Globus pallidus (tissue), 1 donor: Measurements from ENCODE around the gene TMEM45B.
"Not testable (repeated sequence)": the region's sequence is repeated elsewhere in the genome, so short reads cannot be mapped to it uniquely, and the experiment has no call there.

Experiments used
- DNase-seq: peaks from one replicate; pipeline ENCODE4 v3.0.0-alpha.2; 2015; ENCODE audit warnings: low spot score

TMEM45B gene

DNA sequence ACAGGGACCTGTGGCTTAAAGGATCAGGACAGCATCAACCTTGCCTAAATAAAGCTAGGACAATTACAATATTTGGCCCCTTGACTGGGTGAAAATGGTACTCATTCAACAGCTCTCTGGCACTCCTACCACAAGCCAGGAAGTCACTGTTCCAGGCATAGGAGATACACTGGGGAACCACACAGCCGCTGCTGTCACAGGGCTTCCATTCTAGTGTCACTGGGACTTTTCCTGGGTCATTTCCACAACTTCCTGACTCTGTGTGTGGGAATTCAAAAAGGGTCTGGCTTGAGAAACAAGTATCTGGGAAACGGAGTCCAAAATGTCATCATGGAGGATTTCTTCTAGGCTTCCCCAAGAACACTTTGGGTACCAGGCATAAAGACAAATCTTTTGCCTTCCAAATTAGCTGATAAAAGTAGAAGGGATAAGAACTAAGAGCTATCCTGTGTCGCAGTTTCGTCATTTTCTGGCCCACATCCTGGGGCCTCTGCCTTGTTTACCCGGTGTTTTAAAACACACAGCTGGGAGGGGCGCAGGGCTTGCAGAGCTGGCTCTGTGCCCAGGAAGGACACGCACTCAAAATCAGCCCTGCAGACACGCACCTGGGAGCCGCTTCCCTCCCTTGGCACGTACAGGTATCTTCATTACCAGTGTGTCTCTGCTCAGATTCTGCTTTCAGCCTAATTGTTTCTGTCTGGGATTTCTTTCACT is 38.0 kb downstream of the TMEM45B start:
- DNase-seq, result no peak

DNA sequence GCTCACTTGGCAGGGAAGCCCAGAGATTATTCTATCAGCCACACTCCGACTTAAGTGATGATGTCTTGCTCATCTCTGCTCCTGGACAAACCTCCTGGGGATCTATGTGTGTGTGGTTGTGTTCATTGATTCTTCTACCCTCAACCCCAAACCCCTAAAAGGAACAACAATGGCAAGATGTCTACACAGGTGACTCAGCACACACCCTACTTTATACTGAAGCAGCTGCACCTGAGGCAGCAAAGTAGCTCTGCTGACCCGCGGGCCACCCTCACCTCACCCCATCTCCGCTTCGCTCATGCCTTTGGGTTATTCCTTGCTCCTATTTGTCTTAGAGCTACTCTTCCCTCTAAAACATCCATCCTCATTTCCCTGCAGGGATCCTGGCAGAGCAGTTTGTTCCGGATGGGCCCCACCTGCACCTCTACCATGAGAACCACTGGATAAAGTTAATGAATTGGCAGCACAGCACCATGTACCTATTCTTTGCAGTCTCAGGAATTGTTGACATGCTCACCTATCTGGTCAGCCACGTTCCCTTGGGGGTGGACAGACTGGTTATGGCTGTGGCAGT is 38.7 kb downstream of the TMEM45B start:
- DNase-seq, result no peak

DNA sequence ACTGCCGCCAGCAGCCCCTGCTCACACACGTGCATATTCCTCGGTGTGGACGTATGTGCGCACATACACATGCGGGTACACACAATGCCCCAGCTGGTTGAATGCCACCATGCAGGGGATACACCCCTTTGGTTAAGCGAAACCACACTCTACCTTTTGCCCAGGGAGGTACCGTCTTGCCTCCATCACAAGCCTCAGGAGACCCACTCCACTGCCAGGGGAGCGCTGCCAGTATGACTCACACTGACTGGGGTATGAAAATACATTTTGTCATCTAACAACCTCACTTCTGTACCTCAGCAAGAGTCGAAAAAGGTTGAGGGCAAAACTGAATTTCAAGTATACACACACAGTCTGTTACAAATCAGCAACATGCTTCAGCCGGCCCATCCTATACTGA is 39.4 kb downstream of the TMEM45B start:
- no peak for DNase-seq

DNA sequence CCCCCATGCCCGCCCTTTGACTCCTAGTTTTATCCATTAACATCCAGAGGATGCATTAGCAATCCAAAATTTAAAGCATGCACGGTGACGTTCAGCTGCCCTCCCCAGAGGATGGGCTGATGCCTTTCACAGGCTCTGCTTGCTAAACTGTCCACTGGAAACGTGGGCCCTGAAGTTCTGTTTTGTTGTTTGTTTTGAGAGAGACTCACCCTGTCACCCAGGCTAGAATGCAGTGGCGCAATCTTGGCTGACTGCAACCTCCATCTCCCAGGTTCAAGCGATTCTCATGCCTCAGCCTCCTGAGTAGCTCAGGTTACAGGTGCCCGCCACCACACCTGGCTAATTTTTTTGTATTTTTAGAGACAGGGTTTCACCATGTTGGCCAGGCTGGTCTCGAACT is 40.4 kb downstream of the TMEM45B start:
- no peak for DNase-seq

DNA sequence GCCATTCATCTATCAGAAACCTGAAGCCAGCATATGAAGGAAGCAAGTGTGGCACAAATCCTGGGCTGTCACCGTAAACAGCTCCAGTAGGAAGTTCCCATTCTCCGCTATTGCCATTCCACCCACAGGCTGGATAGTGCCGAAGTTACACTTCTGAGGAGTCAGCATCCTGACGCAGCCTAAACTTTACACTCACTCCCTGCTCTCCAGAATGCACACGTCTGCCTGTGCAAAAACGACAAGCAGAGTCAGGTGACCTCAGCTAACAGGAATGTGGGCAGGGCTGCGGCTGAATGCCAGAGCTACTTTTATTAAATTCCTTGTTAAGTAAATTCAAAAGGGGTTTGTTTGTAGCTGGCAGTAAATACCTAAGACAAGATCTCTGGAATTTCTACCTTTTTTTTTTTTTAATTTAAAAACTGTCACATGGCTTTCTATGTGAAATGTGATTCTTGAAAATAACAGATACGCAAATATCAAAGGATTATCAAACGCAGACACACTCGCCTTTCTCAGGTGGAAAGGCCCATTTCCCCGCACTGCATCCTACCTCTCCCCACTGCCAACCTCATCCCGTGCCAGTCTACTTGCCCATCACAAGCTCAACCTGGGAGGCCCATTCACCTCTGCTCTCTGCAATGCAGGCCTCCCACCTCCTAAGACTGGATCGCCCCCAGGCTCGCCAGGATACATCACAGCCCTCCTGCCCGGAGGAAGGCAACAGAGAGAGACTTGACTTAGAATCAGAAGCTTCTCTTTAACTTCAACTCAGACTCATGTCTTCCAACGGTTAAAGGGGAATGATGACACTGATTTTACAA is 46.3 kb downstream of the TMEM45B start:
- DNase-seq, result no peak

DNA sequence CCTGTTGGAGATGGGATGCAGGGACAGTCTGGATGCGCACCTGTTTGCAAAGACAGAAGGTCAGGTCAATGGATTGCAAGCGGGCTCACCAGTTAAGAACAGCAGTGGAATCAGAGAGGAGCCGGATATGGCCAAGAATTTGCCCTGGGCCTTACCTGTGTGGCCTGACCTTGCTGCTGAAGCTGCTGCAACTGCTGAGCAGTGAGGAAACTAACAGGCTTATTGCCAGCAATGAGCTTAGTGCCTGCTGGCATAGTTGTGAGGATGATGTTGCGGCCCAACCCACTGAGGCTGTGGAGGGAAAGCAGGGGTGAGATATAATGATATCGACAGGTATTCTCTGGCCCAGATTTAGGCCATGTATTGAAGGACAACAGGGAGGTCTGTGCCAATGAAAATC is 49.2 kb downstream of the TMEM45B start:
- no peak for DNase-seq

DNA sequence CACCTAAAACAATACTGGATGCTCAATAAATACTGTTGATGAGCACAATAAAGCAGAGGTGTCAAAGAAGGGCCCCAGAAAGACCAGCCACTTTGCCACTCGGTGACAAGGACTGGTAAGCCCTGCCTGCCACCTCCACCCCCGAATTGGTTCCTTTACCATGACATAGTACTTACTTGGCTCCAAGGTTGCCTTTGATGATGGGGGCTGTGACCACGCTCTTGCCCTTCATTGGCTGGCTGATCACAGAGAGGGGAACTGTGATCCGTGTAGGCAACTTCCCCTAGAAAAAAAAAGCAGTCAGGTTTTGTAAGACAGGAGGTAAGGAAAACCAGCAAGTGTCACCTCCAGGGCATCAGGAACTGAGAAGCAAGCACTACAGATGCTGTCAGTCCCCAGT is 50.1 kb downstream of the TMEM45B start:
- no peak for DNase-seq

DNA sequence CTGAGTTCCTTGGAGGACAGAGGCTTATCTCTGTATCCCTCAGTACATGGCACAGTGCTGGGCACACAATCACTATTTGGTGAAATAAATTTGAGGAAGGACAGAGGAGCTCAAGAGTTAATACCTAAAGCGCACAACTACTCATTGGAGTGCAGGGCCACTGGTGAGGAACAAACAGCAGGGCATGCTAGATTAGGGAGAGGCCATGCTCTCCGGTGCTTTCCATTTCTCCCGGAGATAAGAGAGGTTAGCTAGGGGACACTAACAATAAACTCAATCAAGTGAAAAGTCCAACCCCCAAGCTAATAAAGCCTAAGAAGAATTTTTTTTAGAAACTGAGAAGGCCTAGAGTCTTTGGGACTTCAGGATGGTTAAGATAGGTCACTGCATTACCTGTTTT is 50.7 kb downstream of the TMEM45B start:
- DNase-seq, result no peak

DNA sequence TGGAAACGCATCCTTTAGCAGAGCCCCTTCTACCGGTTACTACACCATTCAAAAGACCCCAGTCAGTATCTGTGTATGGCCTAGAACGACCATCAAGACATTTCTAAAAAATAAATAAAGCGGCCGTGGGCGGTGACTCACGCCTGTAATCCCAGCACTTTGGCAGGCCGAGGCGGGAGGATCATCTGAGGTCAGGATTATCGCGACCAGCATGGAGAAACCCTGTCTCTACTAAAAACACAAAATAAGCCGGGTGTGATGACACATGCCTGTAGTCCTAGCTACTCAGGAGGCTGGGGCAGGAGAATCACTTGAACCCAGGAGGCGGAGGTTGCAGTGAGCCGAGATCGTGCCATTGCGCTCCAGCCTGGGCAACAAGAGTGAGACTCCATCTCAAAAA is 53.0 kb downstream of the TMEM45B start:
- not testable (repeated sequence) for DNase-seq

DNA sequence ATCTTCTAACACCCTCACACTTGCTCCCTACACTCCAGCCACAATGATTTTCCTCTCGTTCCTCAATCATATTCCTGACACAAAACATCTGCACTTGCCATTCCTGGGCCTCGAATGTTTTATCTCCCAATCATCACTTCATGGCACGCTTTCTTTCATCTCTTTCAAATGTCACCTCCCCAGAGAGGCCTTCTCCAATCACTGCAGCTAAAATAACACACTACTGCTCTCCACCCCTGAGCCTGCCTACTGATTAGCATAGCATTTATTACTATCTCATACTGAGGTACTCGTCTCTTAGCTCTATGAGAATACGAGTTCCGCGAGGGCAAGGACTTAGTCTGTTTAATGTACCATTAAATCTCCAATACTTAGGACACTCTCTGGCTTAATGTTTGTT is 56.3 kb downstream of the TMEM45B start:
- DNase-seq, result no peak

DNA sequence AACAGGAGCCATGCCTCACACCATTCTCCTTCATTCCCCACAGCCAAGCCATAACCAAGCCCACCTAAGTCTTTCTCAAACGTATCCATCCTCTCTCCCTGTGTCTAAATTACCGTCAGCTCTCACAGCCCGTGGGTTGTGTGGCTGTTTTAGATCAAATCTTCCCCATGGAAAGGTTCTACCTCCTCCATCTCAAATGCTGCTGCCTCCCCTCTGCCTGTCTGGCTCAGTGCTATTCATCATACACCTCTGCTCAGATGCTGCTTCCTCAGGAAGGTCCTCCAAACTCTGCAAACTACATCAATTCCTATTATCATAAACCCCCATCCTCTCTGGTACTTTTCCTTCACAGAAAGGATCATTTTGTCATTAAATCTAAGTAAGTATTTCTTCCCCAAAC is 64.7 kb downstream of the TMEM45B start:
- no peak for DNase-seq

DNA sequence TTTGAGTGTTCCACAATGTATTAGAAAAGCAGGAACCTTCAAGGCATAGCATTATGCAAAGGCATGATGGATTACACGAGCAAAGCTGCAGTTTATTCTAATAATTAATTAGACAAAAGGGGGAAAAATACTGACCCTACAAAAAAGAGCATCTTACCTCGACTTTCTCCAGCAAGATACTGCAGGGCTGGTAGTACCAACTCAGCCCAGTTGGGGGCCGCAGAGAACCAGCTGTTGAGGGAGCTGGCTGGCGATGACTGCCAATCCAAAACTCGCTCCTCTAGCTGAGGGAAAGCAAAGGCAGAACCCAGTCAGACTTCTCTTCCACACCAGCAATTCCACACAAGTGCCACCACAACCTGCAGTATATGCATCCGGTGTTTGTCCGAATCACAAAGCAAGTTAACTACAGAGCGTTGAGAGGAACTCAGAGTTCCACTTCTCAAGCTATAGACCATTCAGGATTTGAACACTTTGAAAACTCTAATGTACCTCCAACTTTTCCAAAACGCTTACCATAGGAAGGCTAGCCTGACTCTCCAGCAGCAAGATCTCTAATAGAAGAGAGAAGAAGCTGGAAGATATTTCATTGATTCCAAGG is 66.0 kb downstream of the TMEM45B start:
- DNase-seq, result no peak

DNA sequence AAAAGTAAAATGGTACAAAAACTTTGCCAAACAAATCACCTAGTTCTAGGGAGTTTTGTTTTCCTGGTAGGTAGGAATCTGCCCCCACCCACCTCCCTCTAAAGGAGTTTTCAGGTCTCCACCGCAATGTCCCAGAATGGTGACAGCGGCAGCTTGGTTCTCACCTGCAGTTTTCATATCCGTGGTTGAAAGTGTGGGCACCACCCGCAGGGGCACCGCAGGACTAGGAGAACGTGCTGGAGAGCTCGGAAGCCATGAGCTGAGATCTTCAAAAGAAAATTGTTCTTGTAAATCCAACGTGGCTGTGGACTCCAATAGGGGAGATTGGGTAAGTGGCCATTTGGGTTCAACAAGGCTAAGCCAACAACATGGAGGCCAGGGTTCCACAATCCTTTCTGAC is 68.9 kb downstream of the TMEM45B start:
- DNase-seq, result no peak

DNA sequence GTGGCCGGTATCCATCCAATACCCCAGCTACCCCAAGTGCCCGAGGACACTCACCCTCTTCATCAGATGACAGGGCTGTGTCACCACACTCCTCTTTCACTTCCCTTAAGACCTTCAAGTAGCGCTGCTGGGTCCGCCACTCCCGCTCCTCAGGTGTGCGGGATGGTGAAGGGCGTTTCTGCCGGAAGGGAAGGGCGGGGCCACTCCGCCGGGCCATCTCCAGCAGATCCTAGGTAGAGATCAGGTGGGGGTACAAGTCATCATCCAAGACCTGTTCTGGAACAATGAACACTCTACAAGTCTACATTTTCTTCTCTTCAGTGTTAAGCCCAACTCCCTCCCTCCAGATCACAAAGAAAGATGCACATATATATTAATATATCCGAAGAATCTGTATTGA is 69.7 kb downstream of the TMEM45B start:
- DNase-seq, result no peak

DNA sequence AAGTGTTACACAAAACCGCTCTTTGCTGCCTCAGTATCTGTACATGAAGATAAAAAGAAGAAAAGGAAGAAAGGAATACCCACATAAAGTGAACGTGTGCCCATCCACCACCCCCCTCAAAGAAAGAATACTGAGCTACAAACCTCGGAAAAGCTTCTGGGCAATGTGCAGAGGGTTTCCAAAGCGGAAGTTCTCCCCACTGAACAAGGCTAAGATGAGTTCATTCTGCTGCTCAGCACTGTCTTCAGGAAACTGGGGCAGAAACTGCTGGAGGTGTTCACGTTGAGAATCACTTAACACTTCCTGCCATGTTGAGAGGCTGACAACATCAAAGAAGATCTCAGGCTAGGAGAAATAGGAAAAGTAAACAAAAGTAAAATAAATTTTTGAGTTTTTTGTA is 72.8 kb downstream of the TMEM45B start:
- DNase-seq, result no peak

DNA sequence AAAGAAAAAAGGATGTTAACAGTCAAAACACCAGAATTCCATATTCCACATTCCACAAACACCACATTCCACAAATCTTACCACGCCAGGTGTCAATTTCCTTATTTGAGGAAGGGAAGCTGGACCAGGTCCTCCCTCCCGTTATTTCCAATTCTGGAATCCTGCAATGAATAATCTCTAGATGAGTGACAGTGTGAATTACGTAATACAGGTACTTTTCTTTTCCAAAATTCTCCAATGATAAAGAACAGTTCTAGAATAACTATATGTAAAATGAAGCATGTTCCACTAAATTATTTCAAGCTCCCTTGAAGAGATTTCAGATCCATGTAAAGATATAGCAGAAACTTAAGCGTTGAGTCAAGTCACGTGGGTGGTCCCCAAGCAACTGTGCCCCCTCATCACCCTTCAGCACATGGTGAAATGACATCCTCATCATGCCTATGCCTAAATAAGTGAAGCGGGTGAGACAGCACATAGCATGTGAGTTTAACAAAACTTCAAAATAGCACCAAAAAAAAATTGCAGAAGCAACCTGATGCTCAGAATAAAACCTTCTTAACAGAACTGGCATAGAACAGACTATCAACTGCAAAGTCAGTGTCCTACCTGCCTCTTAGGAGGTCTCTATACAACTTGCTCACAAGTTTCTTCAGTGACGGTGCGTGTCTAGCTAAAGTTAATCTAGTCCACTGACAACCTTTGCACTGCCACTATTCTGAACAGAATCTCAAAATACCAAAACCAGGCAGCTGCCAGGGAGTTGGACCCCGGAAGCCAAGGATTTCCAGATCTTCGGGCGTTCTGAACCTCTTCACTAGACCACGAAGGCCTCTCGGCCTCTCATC is 78.9 kb downstream of the TMEM45B start:
- no peak for DNase-seq

DNA sequence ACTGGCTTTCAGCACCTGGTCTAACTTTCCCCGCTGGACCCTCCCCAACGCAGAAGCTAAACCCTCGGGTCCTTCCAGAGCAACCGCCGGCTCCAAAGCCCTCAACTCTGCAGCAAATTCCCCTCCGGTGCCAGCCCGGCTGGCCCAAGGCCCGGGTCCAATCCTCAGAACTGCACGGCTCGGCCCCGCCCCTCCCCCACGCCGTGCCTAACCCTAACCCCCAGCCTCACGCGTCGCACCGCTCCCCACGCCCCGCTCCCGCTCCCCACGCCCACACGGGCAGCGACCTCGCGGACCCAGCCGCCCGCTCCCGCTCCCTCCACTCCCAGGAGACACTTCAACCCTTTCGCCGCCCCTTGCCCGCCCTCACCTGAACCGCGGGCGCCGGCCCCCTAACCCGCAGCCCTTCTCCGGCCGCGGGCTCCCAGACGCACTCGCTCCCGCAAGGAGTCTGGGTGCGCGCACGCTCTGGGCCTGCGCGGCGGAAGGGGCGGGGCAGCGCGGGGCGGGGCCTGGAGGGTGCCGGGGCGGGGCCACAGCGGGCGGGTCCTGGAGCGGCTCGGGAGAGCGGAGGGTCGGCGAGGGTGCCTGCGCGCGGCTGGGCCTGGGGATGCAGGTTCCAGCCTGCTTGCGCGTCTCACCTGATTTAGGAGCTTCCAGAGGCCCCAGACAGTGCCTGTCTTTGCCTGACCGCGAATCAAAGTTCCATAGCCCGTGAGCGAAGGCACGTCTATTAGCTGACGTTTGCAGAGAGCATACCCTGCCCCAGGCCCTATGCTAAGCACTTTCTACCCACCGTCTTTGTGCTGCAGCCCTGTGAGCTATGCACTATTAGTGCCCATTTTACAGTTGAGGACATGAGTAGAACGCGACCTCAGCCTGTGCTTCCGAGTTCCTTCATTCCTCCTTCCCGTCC is 79.7 kb downstream of the TMEM45B start, which contains the start of gene NFRKB:
TSS of gene NFRKB (minus strand) at position 453 of the 916 bp plus-strand sequence. CDS start 2,729 bp downstream, outside the sequence.
- DNase-seq, result peak; percentile 79

DNA sequence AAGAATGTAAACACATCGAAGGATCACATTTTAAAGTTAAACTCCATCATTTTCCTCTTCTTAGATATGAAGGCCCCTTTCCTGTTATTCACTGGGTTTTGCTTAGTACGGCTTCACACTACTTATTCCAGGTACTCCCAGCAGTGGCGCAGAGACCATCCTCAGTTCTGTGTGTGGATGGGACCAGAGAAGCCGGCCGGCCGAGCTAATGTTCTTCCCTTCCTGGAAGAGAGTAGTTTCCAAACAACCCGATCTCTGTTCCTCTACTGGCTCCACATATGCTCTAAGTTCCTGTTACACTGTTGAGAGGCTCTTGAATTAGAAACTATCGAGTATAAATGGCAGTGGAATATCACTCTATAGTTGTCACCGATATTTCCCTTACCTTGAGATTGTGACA is 80.4 kb downstream of the TMEM45B start:
- DNase-seq, result peak; percentile 21

DNA sequence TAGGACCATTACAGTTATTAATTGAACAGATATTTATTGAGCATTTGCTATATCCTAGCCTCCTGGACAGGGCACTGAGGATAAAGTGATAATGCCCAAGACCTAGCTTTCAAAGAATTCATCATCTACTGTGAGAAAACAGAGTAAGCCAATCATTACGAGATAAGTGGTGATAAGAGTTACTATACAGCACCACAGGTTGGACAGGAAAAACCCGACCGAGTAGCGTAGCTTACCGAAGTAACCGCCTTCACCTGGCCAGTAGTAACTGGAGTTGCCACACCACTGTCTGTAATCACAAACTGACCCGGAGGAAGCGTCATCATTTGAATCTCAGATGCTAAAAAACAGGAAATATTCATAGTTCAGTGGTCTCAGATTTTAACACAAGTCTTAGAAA is 89.8 kb downstream of the TMEM45B start:
- DNase-seq, result no peak
